ENCODE measurements around the gene NIFK.
A peak's percentile ranks its signal among the peaks of the same experiment; 100 is the strongest.
"Not testable (repeated sequence)": the region's sequence is repeated elsewhere in the genome, so short reads cannot be mapped to it uniquely, and the experiment has no call there.

Gene NIFK

GRCh38 chr2:121731366-121731765, 5.3 kb downstream of the NIFK start:
- DNase-seq: no peak

DNA sequence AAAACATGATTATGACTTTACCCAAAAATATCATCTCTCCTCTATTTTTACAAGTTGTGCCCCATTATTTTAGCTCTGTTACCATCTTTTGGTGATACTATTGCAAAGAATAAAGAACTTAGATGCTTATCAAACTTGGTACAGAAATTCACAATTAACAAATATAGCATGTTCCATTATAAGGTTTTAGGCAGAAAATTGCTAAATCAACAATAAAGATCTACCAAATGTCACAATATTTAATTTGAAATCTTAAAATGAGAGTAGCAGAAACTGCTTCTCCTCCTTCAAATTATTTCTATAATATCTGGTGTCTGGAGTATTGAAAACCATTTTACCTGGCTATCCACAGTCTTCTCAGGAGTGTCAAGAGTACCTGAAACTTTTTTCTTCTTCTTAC, 8.7 kb downstream of the NIFK start:
- no peak for DNase-seq

- DNase-seq: no peak
These were observed 9.3 kb downstream of the NIFK start for GRCh38 chr2:121727332-121727731.

GRCh38 chr2:121723316-121723715, 13.4 kb downstream of the NIFK start:
- DNase-seq: no peak

DNA sequence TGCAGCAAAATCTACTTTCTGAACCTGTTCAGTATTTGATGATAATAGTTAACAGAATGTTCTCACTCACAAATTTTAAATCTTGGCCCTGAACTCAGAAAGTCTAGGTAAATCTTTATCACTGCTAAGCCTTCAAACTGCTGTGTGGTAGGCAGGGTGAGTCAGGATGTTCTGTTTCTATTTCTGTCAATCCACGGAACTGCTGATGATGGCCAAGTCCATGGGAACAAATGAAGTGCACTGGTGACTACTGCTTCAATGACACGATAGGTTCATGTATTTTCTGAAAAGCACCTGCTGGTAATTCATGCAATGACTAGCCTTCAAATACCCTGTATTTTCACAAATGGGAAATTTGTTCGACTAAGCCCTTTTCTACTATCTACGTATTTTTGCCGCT, 14.2 kb downstream of the NIFK start:
- no peak for DNase-seq

DNA sequence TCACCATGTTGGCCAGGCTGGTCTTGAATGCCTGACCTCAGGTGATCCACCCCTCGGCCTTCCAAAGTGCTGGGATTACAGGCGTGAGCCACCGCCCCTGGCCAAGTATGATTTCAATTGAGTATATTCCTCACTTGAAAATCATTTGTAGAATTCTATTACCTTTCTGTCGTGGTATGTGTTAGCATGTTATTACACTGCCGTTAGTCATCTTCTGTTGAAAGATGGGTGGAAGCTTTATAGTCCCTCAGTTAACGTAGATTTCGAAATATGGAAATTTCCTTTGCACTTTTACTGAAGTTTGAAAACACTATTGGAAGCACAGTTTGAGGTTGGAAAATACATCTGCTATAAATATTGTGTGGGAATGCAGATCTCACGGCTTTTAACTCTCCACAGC, 14.7 kb downstream of the NIFK start:
- no peak for DNase-seq

GRCh38 chr2:121717529-121717928, 19.1 kb downstream of the NIFK start:
- DNase-seq: no peak

- no peak for DNase-seq
These were observed 20.5 kb downstream of the NIFK start for GRCh38 chr2:121716126-121716525.

DNA sequence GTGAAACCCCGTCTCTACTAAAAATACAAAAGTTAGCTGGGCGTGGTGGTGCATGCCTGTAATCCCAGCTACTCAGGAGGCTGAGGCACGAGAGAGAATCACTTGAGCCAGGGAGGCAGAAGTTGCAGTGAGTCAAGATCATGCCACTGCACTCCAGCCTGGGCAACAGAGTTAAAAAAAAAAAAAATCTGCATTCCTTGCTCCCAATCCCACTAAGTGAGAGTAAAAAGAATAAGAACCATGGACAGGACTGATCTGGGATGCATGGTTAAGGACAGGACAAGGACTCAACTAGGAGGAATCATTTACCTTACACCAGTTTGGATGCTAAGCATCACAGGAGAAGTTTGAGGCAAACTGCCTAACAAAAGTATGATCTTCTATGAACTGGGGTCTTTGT, 25.2 kb downstream of the NIFK start:
- not testable (repeated sequence) for DNase-seq

DNA sequence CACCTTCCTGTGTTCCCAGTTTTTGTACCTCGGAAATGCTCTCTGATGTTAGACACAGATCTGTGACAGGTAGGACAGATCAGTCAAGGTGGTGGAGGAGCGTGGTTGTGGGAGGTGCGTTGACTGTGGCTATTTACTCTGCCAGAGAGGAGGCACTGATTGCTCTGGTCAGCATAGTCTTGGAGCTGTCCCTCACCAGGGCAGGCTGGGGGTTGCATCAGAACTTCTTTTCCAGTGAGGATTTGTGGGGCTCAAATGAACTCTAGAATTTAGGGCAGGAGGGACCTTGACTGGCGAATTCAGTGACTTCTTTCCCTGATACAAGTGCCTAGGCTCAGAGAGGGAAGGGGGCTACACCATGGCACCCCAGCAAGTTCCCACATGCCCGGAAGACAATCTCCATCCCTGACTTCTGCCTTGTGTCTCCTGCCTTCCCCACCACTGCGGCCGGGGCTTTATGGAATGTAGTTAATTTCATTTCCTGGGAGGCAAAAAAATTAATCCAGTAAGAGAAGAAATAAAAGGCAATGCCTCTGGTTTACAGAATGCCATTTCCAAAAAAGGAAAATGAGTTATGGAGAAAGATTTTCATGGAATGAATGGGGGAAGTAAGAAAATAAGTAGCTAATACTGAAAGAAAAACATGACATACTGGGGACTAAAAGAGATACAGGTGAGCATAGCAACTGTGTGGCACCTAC, 26.1 kb downstream of the NIFK start:
- DNase-seq: no peak

GRCh38 chr2:121709776-121710469, 26.8 kb downstream of the NIFK start:
- no peak for DNase-seq

DNA sequence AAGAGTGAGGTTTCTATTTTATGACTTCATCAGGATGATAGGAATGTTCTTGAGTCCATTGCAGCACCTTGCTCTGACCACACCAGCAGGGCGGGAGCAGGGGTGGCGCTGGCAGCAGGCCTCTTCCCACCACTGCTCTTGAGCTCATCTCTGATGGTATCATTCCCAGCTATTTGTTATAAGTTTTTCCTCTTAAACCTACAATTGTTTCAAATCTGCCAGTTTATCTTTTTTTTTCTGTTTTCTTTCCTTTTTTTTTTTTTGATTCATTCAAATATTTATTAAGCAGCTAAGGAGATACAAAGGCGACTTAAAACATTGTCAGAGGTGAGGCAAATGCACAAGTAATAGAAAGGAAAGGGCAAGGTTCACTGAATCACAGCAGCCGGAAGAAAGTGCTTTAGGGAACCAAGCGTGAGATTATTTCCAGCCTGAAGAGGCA, 28.7 kb downstream of the NIFK start:
- DNase-seq: no peak

GRCh38 chr2:121707344-121707919, 29.2 kb downstream of the NIFK start:
- DNase-seq: peak in 1 of 2 experiments; percentile 35

- DNase-seq: no peak
These were observed 30.7 kb downstream of the NIFK start for GRCh38 chr2:121705958-121706357.

- no peak for DNase-seq
These were observed 31.3 kb downstream of the NIFK start for GRCh38 chr2:121705390-121705789.

GRCh38 chr2:121701761-121702160, 34.9 kb downstream of the NIFK start:
- not testable (repeated sequence) for DNase-seq

- no peak for DNase-seq
These were observed 37.0 kb downstream of the NIFK start for GRCh38 chr2:121699421-121700333.

DNA sequence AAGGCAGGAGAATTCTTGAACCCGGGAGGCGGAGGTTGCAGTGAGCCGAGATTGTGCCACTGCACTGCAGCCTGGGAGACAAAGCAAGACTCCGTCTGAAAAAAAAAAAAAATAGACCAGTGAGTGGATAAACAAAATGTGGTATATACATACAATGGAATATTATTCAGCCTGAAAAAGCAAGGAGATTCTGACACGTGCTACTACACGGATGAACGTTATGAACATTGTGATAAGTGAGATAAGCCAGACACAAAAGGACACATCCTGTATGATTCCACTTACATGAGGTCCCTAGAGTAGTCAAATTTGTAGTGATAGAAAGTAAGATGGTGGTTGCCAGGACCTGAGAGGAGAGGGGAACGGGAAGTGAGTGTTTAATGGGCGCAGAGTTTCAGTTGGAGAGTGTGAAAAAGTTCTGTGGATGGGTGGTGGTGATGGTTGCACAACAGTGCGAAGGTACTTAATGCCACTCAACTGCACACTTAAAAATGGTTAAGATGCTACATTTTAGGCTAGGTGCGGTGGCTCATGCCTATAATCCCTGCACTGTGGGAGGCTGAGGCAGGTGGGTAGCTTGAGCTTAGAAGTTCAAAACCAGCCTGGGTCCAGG, 38.3 kb downstream of the NIFK start:
- no peak for DNase-seq

DNA sequence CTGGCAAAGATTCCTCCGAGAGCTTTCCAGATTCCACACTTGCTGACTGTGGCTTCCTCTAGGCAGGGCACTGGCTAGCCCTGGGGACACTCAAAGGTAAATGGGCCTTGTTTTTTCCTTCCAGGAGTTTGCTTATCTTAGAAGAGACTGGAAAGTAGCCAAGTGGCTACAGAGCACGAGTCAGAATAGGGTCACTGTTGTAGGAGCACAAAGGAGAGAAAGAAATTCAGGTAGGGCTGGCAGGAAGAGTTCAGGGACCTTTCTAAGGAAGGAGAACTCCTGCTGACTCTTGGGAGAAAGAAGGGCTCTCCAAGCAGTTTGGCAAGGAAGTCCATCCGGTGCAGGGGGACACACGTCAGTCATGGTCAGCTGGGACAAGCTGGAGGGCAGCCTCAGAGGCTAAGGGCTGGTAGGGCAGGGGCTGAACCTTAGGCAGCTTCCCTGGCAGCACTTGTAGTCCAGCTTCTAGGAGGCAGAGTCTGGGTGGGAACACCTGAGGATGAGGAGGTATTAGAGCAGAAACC, 39.5 kb downstream of the NIFK start:
- no peak for DNase-seq

GRCh38 chr2:121696410-121696930, 40.2 kb downstream of the NIFK start:
- no peak for DNase-seq

GRCh38 chr2:121695171-121695451, 41.6 kb downstream of the NIFK start:
- no peak for DNase-seq

GRCh38 chr2:121694398-121695170, 42.1 kb downstream of the NIFK start:
- DNase-seq: no peak
